WI38 (cell line): ENCODE data around the gene NTNG2.

Source experiments
- H3K4me3 ChIP-seq: 2 replicates; pipeline ENCODE4 v1.5.1; 2011; ENCODE audit warnings: low read depth, mild to moderate bottlenecking, control low read depth, low read length
- CTCF ChIP-seq: IDR thresholded peaks from 2 replicates; pipeline ENCODE4 v1.5.1; 2012; ENCODE audit warnings: low read depth, mild to moderate bottlenecking, control low read depth, low read length

The NTNG2 gene

GRCh38 chr9:132216861-132217619 is 55.2 kb downstream of the NTNG2 start:
- no peak overlapping the region for H3K4me3 ChIP-seq
- no peak for TF ChIP-seq CTCF

- TF ChIP-seq CTCF: no peak
- H3K4me3 ChIP-seq: no peak overlapping the region
Observed at GRCh38 chr9:132218208-132218607, 56.4 kb downstream of the NTNG2 start.

GRCh38 chr9:132221941-132222340 is 60.1 kb downstream of the NTNG2 start:
- TF ChIP-seq CTCF: no peak
- no peak overlapping the region for H3K4me3 ChIP-seq

GRCh38 chr9:132224645-132225044 is 62.8 kb downstream of the NTNG2 start:
- no peak overlapping the region for H3K4me3 ChIP-seq
- TF ChIP-seq CTCF: no peak

GRCh38 chr9:132226571-132227430 is 64.9 kb downstream of the NTNG2 start:
- no peak for TF ChIP-seq CTCF
- no peak overlapping the region for H3K4me3 ChIP-seq

- no peak for TF ChIP-seq CTCF
- no peak overlapping the region for H3K4me3 ChIP-seq
Observed at GRCh38 chr9:132228062-132228461, 66.2 kb downstream of the NTNG2 start.

GRCh38 chr9:132230605-132231004 is 68.7 kb downstream of the NTNG2 start:
- no peak for TF ChIP-seq CTCF
- H3K4me3 ChIP-seq: no peak overlapping the region
